NCI-H1105 (cell line): ENCODE results near the gene MSL1.

ENCODE experiments used
- DNase-seq: peaks from one replicate; lab custom pipeline; 2025; lab: John Stamatoyannopoulos, UW

Gene MSL1

DNA sequence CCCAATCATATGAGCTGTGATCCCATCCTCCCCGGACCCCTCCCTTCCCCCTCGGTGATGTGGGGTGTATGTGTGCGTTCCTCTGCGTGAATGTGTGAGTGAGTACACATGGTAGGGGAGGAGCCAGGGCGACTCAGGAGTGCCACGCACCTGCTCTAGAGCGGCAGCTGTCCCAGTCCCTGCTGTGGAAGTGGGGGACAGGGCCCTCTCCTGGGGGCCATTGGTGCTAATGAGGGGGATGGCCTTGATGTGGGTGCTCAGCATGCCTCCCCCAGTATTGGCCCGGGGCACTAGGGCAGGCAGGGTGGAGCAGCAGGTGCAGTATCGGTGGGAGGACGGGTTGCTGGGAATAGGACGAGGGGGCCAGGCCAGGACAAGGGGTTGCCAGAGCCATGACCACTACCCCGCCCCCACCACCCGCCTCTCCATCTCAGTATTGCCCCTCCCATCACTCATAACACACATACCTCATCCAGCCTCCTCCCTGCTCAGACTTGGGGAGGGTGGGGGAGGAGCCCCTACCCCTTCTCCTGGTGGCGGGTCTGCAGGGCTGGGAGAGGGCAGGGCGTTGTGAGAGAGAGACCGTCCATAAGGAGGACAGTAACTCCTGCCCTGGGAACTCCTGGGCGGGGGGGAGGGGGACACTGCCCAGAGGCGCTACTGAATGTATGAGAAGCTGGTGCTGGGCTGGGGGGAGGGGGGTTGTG lies 29.9 kb upstream of the MSL1 start:
- no peak for DNase-seq

DNA sequence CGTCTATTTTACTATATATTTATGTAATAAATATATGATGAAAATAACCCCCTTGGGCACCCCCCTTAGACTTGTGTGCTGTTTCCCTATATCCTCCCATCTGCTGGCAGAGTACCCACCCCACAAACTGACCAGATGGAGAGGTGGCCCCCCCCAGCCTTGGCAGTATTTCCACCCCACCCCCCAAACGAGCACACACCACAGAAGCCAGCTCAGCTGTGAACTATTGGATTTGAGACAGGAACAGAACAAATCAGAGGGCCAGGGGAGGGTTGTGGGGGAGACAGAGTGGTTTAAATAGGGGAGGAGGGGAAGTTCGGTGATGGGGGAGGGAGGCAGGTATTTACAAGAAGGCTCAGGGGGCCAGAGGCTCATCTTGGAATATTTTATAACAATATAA lies 29.2 kb upstream of the MSL1 start:
- DNase-seq: no peak

DNA sequence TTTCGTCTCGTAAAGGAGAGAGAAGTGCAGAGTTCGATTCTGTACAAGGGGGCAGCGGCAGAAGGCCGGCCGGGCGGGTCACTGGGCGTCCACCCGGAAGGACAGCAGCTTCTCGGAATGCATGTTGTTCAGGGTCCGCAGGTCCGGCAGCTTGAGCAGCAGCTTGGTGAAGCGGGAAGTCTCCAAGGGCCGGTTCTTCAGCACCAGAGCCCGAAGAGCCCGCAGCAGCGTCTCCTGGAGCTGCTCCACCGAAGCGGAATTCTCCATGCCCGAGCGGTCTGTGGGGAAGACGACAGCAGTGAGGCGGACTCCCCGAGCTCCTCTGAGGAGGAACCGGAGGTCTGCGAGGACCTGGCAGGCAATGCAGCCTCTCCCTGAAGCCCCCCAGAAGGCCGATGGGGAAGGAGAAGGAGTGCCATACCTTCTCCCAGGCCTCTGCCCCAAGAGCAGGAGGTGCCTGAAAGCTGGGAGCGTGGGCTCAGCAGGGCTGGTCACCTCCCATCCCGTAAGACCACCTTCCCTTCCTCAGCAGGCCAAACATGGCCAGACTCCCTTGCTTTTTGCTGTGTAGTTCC lies 28.7 kb upstream of the MSL1 start:
- no peak for DNase-seq

DNA sequence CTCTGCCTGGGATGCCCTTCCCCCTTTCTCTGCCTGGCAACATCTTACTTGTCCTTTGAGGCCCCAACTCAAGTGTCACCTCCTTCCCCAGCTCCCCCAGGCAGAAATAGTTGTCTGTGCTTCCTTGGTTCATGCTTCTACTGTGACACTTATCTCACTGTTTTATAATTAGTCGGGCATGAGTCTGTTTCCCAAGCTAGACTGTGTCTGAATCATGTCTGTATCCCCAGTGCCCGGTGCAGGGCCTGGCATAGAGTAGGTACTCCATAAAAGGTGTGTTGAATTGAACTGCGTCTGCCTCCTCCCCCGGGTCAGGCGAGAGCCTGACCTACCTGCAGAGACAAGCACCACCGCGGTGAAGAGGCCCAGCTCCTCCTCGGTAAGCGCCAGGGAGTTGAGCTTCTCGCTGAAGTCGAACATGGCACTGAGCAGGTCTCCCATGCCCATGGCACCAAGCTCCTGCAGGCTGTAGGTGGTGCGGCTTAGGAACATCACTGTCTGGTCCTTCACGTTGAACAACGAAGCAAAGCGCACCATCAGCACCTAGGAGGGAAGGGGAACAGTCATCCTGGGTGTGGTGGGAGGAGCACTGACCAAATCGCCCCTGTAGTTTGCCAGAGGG lies 28.1 kb upstream of the MSL1 start:
- DNase-seq: no peak

DNA sequence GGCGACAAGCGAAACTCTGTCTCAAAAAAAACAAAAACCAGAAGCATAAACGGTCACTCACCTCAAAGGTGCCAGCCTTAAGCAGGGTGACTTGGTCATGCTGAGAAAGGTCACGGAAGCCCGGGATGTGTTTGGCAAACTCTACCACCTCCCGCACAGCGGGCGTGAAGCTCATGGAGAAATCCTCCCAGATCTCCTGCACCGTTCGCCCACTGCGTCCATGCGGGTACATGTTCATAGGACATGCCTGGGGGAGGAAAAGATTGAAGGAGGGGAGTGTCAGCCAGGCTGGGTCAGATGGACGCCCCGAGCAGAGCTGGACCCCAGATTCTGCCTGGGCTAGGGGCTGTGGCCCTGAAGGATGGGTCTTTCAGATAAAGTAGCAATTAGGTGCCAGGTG lies 26.9 kb upstream of the MSL1 start:
- DNase-seq: no peak

DNA sequence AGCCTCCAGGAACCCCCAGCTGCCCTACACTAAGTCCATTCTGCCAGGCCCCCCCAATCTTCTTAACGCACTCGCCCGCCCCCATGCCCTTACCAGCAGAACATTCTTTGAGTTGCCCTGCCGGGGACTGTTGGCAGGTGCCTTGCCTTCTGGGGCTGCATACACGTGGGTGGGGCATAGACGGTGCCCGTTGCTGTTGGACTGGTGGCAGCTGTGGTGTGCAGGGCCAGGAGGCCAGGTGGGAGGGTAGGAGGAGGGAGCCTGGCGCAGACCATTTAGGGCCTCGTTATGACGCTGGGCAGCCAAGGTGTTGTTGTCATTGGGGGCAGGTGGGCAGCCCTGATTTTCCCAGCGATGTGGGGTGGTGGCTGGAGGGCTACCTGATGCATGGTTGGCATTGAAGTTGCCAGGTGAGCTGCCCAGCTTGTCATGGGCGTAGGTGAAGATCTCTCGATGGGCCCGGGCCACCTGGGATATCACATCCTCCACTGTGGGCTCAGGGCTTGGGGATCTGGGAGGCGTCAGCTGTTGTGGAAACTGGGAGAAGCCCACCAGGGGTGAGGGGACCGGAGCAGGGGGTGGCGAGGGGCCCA lies 26.3 kb upstream of the MSL1 start:
- DNase-seq: no peak

DNA sequence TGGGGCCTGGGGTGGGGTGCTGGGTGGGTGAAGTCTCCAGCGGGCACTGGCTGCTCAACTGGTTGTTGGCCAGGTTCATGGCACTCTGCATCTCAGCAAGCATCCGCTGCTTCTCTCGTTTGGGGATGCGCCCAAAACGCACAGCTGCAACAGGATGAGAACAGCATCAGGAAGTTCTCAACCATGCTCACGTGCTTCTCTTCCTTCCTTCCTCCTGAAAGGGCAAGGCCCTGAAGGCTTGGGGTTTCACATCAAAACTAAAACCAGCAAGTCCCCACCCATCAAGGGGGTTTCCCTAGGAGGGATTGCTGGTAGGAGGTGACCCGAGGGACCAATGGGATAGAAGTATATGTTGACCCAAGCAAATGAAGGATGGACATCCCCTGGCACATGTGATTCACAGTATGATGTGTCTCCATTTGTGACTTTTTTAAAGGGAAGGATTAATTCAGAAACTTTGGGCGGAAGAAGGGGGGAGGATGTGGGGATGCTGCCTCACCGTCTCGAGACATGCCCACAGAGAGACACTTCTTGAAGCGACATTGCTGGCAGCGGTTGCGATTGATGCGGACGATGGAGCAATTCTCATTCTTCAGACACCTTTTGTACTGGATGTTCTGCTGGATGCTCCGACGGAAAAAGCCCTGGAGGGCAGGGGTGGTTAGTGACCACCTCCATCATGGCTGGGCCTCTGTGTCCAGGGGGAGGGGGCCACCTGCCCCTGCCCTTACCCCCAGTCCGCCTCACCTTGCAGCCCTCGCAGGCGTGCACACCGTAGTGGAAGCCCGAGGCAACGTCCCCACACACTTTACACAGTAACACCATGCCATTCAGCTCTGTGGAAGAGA lies 25.6 kb upstream of the MSL1 start:
- DNase-seq: no peak

DNA sequence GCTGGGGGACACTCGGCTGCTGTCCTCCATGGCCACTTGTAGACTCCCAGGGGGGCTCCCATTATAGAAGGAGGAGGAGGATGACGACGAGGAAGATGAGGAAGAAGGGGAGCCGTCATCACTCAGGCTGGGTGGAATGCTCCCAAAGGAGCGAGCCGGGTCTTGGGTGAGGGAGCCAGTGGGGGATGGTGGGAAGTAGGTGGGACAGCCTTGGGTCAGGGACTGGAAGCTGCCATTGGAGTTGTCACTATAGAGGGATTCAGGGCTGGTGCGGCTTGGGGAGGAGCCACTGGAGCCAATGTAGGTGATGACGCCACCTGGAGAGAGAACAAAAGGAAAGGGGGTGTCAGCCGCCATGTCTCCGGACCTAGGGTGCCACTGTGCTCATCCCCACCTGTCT lies 24.7 kb upstream of the MSL1 start:
- no peak for DNase-seq

DNA sequence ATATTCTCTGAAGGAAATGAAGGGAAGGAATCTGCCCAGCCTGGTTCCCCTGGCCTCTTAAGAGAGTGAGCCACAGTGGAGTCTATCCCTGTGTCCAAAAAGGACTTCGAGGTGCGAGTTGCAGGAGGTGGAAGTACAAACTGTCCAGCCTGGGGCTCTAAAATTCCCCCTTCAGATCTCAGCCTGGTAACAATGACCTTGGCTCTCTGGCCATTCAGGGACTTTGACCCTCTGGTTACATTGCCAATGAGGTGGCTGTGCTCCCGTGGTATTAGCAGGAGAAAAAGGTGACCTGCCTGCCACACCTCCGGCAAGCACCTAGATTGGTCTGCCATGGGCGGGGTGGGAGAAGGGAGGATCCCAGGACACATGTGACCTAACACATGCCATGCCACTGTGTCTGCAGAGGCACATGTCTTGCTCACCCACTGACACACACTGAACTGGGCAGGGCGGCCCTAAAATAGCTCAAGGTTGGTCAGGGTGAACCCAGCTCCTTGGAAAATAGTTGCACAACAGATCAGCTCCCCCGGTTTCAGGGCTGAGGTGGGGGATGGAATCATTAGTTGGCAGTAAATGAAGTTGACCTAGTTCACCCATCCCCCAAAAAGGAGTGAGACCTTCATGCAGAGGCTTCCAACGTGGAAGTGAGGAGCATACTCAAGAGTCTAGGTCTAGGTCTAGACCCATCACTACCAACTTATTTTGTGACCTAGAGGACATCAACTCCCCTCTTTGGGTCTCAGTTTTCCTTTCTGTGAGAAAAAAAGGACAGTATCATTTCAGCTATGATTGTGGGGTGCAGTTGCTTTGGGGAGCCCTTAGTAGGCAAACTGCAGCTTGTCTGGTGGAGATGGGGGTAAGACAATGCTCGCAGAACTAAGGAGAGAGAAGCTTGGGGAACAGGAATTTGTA lies 23.6 kb upstream of the MSL1 start:
- no peak for DNase-seq

DNA sequence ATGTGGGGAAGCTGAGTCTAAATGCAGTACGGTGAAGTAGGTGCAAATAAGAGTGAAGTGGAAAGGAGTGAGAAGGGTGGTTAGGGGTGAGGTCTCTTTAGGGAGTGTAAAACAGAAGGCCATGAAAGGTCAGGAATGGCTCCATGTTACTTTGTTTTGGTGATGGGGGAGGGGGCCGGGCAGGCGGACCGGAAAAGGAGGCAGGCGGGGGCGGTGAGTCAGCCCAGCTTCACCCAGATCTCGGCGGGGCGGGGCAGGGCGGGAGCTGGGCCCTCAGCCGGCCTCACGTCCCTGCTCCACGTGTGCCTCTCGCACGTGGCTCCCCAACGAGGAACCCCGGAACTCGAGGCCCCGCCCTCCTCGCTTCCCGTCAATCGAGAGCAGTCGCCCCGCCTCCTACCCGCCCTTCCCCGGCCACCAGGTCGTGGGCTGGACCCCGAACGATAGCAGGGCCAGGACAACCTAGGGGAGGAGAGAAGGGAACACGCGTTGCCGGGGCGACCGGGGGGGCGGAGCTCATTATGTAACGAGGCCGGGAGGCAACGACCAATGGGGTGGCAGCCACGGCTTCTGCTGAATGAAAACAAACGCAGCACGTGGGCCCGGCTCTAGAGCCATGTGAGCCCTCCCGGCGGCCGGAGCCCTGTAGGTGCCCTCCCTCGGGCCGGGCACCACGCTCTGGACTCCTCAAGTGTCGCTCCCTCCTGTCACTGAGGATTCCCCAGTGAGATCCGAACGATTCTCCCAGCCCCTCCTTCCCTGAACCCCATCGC lies 22.7 kb upstream of the MSL1 start:
- peak; percentile 87 for DNase-seq

DNA sequence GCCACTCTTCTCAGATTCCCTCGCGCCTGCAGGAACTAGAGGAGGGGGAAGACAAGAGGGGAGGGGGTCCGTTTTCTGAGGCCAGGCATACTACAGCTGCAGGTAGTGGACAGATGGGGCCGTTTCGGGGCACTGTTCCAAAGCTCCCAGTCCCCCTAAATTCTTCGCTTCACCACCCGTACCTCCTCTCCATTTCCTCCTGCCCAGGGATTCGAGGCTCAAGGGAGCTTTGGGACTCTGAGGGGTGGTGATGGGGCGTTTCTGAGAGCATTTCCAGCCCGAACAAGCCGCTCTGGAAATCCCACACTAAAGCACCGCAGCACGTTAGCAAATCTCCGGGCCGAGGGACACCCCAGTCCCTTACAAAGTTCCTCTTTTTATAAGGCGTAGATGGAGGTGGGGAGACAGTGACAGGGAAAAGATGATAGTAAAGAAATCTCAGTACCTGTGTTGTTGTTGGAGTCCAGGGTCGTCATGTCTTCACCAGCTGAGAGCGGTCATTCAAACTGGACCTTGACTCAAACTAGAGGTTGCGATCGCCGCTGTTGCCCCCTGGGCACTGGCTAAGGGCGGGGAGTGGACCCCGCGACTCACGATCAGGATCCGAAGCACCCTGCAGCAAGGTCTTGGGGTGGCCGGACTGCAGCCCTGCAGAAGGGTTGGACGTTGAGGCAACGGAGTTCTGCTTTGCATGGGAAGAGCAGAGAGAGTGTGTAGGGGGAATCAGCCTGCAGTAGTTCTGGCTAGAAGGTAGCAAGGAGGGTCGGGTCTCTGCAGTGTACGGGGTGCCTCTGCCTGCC lies 22.0 kb upstream of the MSL1 start:
- no peak for DNase-seq

DNA sequence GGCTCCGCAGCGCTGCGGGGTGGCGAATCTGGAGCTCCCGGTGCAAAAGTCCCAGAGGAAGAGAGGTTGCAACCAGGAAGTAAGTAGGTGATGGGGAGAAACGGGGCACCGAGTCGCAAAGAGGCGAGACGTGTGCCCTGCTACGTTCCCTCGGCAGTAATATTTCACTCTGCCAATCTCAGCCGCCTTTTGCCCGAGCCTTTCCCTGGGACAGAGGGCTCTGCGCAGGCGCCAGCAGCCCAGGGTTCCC lies 21.4 kb upstream of the MSL1 start, which contains the start of gene NR1D1:
Gene NR1D1 (minus strand): TSS at position 171 of the 250 bp plus-strand sequence. CDS start 495 bp downstream, outside the sequence.
- no peak for DNase-seq

DNA sequence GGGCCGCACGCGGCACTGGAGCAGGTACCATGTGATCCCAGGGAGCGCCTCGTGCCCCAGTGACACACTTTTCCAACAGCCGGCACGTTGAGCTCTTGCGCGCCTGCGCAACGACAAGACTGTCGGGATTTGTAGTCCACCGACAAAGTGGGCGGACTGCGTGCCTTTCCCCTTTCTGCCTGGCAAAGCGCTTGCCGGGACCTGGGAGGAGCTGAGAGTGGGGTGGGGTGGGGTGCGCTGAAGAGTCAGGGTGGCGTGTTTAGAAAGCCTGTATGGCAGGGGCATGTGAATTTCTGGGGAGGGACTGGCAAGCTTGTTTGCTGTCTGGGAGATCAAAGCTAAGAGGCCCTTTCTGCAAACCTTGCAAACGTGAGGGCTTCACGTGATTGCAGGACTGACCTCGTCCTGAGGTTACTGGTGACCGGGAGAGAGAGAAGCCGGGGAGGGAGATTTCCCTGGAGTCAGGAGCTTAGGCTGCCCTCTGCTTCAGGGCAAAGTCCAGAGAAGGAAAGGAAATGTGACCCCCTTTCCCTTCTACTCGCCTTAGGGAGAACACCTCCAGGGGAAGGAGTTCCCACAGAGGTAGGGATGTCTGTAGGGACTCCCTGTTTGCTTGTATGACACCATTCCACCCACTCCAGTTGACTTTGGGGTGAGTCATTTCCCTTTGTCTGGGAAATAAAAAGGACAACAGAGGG lies 21.0 kb upstream of the MSL1 start:
- peak; percentile 87 for DNase-seq

DNA sequence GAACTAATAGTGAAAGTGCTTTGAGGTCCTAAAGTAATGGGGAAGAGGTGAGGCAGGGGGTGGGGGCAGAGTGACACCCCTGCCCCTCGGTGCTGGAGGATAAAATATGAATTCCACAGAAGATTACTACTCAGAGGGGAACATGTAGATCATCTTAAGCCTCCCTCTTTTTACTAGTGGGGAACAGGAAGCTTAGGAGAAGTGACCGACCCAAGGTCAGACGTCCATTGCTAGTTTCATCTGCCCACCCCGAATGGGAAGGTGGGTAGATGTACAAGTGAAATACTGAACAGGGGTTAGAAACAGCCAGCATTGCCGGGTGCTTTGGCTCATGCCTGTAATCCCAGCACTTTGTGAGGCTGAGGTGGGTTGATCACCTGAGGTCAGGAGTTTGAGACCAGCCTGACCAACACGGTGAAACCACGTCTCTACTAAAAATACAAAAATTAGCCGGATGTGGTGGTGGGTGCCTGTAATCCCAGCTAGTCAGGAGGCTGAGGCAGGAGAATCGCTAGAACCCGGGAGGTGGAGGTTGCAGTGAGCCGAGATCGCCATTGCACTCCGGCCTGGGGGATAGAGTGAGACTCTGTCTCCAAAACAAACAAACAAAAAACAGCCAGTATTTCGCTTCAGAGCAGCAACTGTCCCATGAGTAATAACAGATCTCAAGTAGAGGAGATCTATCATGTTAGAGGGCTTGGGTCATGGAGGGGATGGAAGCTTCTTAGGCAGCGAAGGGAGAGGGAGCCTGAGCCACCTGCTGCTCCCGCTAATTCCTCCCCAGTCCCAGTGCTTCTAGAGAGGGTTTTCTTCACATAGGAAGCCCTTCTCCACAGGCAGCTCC lies 20.2 kb upstream of the MSL1 start:
- DNase-seq: no peak

DNA sequence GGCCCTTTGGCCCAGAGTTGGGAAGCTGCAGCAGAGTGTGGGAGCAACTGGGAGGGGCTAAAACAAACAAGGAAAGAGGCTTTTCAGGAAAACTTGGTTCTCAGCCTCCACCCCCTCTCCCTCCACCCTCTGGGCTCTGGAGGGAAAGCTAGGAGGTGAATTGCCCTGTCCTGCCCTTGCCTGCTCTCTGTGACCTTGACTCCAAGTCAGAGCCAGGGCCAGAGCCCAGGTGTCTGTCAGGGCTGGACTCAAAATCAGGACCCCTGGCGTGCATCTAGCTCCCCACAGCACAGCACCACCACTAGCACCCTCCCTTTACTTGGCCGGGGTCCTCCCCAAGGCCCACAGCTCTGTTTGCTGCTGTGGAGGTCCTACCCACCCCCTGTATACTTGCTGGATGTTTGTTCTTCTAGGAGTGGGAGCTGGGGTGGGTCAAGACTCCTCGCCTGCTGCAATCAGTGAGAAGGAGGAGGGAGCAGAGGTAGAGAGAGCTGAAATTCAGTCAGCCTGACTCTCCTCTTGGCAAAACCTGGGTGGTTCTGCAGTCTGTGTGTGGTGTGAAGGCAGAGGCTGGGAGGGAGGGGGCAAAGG lies 18.6 kb upstream of the MSL1 start:
- DNase-seq: no peak

DNA sequence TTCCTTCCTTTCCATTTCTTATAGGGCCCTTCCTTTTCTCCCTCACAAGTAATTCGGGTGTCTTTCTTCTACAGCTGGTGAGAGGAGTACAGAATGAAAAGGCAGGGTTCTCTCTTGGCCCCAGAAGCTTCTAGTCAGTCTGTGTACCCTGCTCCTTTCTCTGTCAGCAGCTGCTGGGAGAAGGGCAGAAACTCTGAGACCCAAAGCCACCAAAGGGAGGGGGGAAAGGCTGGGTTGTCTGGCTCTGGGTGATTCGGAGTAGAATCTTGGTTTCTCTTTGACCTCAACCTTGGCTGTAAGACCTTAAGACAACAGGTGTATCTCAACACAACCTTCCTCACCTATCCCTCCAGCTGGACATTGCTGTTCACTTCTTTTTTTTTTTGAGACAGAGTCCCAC lies 18.1 kb upstream of the MSL1 start:
- DNase-seq: no peak

DNA sequence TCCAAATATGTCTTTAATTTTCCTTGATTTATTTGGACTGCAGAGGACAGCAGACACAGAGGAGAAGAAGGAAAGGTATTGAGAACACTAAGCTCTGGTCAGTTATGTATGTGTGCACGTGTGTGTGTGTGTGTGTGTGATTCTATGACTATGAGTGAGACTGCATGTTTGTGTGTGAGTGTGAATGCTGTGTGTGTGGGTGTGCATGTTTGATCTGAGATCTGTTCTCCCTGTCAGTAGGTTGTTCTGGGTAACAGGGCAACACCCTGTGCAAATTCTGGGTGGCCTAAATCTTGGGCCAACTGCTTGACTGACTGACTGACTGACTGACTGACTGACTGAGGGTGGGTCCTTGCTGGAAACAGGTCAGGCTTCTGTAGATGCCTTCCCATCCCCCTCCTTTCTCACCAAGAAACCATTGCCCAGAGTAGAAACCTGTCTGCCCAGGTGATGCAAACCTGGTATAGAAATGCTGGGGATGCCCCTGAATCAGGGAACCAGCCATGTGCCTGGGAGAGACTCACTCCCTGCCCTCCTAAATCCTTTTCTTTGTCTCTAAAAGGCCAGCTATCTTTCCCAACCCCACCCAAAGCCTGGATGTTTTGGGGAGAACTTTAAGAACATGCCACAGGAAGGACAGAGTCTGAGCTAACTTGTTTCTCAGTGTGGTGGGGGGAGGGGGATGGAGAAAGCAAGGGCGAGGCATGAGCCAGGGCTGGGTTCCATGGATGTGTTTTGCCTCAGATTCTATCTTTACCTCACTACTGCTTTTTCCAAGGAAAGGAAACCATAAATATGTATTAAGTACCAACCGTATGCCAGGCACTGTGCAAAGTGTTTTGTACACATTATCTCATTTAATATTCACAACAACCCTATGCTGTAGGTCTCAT lies 16.9 kb upstream of the MSL1 start:
- DNase-seq: no peak
